ENCODE results near the gene DNAH17. TPM values are rescaled to one million over a fixed set of nuclear protein-coding genes. Genes with fewer than 3 reads are reported as not detected.

DNAH17 gene
- total RNA-seq, 4 donors from 2014 or later, result 0.19 to 0.31 TPM; not detected in 2

- H3K4me3 ChIP-seq, result no peak overlapping the region
- TF ChIP-seq POLR2A (IDR thresholded peaks at IDR 0.05), result no peak
- no peak for TF ChIP-seq CTCF (IDR thresholded peaks at IDR 0.05)
- H3K36me3 ChIP-seq, result no peaks in the 10 kb centered on the region
- intact Hi-C loops (cut with DNase I), result no loop called here
- WGBS, 2 donors, result 92 to 96% methylated on average over 4 to 6 of the region's 6 CpGs
- peaks cover 0 to 20% (median 0%) of the 10 kb centered on the region in 4 donors for H3K27me3 ChIP-seq
- H3K4me1 ChIP-seq, result no peaks in the 10 kb centered on the region
- H3K9me3 ChIP-seq, result no peaks in the 10 kb centered on the region
- no peak for DNase-seq
- no peak overlapping the region for H3K27ac ChIP-seq
Observed at GRCh38 chr17:78605886-78606285, 28.7 kb upstream of the DNAH17 start.

- H3K4me1 ChIP-seq, result no peaks in the 10 kb centered on the region
- intact Hi-C loops (cut with DNase I), result no loop called here
- no peak overlapping the region for H3K4me3 ChIP-seq
- WGBS, 2 donors, result 76 to 81% methylated on average over 3 of the region's 3 CpGs
- H3K27me3 ChIP-seq, result peaks cover 0 to 23% (median 0%) of the 10 kb centered on the region in 4 donors
- no peaks in the 10 kb centered on the region for H3K36me3 ChIP-seq
- H3K9me3 ChIP-seq, result no peaks in the 10 kb centered on the region
- no peak overlapping the region for H3K27ac ChIP-seq
- DNase-seq, result no peak
- no peak for TF ChIP-seq CTCF (IDR thresholded peaks at IDR 0.05)
- no peak for TF ChIP-seq POLR2A (IDR thresholded peaks at IDR 0.05)
Observed at GRCh38 chr17:78605429-78605828, 28.2 kb upstream of the DNAH17 start.

- Histone ChIP-seq H3K36me3 (no peaks in the 10 kb centered on the region), H3K9me3 (no peaks in the 10 kb centered on the region), H3K27me3 (peaks cover 0 to 27% (median 0%) of the 10 kb centered on the region in 4 donors), H3K4me1 (peaks cover 0 to 4% (median 3%) of the 10 kb centered on the region in 3 donors), H3K4me3 (no peak overlapping the region), H3K27ac (no peak overlapping the region)
- intact Hi-C loops (cut with DNase I), result no loop called here
- no peak for TF ChIP-seq POLR2A (IDR thresholded peaks at IDR 0.05)
- TF ChIP-seq CTCF (IDR thresholded peaks at IDR 0.05), result no peak
- 63 to 83% methylated on average over 2 to 5 of the region's 6 CpGs for WGBS, 2 donors
- no peak for DNase-seq
Observed at GRCh38 chr17:78602246-78602645, 25.1 kb upstream of the DNAH17 start.

GRCh38 chr17:78601577-78602190 is 24.5 kb upstream of the DNAH17 start:
- Histone ChIP-seq H3K36me3 (no peaks in the 10 kb centered on the region), H3K9me3 (no peaks in the 10 kb centered on the region), H3K4me3 (no peak overlapping the region), H3K27me3 (peaks cover 0 to 27% (median 0%) of the 10 kb centered on the region in 4 donors), H3K27ac (no peak overlapping the region), H3K4me1 (peaks cover 0 to 4% (median 3%) of the 10 kb centered on the region in 3 donors)
- no peak for DNase-seq
- TF ChIP-seq POLR2A (IDR thresholded peaks at IDR 0.05), result no peak
- no peak for TF ChIP-seq CTCF (IDR thresholded peaks at IDR 0.05)
- intact Hi-C loops (cut with DNase I), result no loop called here
- 79 to 87% methylated on average over 6 to 7 of the region's 9 CpGs for WGBS, 2 donors

GRCh38 chr17:78600181-78600721 is 23.1 kb upstream of the DNAH17 start:
- Histone ChIP-seq H3K27ac (no peak overlapping the region), H3K27me3 (peaks cover 0 to 27% (median 0%) of the 10 kb centered on the region in 4 donors), H3K36me3 (no peaks in the 10 kb centered on the region), H3K4me3 (no peak overlapping the region), H3K4me1 (peaks cover 0 to 4% (median 3%) of the 10 kb centered on the region in 3 donors), H3K9me3 (no peaks in the 10 kb centered on the region)
- 47 to 60% methylated on average over 7 to 10 of the region's 10 CpGs for WGBS, 2 donors
- TF ChIP-seq CTCF (IDR thresholded peaks at IDR 0.05), result no peak
- no peak for TF ChIP-seq POLR2A (IDR thresholded peaks at IDR 0.05)
- intact Hi-C loops (cut with DNase I), result no loop called here
- no peak for DNase-seq

Data from esophagus squamous epithelium (tissue), 5 donors.